SKM-1 treated with dmso at 0.1 percent for 144 hours (cell line): ENCODE data around the gene LMO7.

Source experiments
- DNase-seq: peaks from one replicate; lab custom pipeline; 2025; ENCODE audit not compliant: unreplicated experiment; lab: John Stamatoyannopoulos, UW

LMO7 gene

GRCh38 chr13:75797719-75798118 is 161.6 kb downstream of the LMO7 start:
- no peak for DNase-seq

GRCh38 chr13:75798353-75799255 is 162.5 kb downstream of the LMO7 start:
- DNase-seq: no peak

DNA sequence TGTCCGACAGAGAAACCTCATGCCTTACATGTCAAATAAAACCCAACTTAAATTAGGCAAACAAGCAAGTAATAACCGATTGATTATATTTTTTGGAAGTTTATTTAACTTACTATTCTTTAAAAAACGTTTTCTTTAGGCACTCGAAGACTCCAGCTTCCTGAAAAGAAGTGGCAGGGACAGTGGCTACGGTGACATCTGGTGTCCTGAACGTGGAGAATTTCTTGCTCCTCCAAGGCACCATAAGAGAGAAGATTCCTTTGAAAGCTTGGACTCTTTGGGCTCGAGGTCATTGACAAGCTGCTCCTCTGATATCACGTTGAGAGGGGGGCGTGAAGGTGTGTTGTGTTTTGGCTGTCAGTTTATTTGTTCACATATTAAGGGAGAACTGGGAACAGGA is 164.4 kb downstream of the LMO7 start:
- DNase-seq: no peak

- no peak for DNase-seq
Observed at GRCh38 chr13:75801388-75801945, 165.3 kb downstream of the LMO7 start.

- no peak for DNase-seq
Observed at GRCh38 chr13:75802161-75802560, 166.0 kb downstream of the LMO7 start.

GRCh38 chr13:75803164-75803611 is 167.1 kb downstream of the LMO7 start:
- DNase-seq: no peak

GRCh38 chr13:75804054-75804453 is 167.9 kb downstream of the LMO7 start:
- no peak for DNase-seq

DNA sequence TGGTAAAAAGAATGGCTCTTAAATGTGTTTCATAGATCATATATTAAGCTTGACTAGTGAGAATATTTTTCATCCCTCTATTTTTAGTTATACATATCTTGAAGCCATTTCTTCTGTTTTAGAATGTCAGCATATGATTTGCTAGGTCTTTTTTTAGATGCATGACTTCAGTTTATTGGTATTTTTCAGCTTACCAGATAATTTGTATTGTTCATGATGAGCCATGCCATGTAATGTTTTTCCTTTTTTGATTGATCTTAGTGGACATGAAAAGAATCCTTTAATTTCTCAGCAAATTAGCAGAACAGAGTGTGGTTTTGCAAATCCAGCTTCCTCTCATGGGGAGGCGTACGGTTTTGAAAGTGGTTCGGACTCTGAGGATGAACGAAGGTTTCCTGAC is 168.5 kb downstream of the LMO7 start:
- no peak for DNase-seq

DNA sequence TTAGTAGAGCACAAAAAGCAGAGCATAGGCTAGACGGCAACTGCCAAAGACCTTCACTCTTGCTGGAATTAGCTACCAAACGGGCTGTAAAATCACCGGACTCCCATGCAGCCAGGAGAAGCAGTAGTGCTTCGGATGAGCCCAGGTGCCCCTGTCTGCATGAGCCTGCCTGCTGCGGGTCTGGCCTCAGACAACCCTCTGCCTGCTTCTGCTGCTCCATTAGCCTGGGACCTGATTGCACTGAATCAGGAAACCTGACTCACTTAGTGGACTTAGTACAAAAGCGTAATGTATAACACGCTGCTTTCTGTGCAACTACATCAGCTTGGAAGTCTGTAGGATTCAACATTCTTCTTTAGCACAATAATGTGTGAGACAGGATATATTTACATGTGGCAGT is 170.0 kb downstream of the LMO7 start:
- no peak for DNase-seq

DNA sequence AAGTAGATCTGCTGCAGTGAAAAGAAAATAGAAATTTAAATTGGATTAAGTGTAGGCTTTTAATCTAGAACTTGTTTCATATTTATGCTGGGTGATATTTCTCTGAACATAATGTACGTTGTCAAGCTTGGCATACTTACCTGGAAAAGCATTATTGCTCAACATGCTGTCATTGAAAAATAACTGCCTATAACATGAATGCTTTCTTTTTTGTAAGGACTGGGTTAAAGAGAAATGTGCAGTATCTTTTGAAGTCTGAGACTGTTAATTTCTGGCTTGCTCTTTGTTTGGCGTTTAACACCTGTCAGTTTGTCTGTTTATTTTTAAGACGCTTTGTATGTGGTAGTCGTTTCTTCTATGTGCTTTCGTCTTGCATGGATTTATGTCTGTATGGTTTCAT is 175.2 kb downstream of the LMO7 start:
- no peak for DNase-seq

- DNase-seq: no peak
Observed at GRCh38 chr13:75811841-75812240, 175.7 kb downstream of the LMO7 start.

GRCh38 chr13:75812751-75813181 is 176.6 kb downstream of the LMO7 start:
- DNase-seq: no peak

- DNase-seq: no peak
Observed at GRCh38 chr13:75813323-75813722, 177.2 kb downstream of the LMO7 start.

DNA sequence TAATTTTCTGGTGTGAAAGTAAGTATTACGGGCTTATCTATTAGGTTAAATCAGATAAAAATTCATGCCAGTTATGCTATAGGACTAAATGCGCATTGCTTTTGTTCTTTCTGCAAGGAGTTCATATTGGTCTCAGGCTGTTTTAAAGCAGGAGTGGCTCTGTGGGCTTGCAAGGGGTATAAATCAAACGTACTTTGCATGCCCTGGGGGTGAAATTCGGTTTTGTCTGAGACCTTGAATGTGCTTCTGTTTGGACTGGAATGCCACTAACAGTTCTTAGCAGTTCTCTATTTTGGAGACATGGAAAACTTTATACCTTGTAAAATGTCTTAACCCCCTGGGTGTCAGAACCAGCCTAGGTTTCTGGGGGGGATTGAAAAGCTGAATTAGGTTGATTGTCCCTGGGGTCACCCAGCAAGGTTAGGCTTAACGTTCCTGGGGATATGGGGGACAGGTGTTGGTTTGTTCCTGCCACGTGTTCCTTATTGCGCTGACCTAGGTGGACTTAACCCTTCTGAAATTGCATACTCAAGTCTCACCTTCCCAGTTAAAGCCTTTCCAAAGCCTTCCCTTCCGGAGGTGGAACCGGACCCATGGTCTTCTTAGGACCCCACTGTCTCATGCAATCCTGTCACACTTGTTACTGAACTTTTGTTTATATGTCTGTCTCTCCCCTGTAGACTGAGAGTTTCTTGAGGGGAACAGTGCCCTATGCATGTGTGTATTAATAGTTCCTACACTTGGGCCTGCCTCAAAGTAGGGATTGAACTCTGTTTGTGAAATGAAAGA is 182.2 kb downstream of the LMO7 start:
- no peak for DNase-seq

DNA sequence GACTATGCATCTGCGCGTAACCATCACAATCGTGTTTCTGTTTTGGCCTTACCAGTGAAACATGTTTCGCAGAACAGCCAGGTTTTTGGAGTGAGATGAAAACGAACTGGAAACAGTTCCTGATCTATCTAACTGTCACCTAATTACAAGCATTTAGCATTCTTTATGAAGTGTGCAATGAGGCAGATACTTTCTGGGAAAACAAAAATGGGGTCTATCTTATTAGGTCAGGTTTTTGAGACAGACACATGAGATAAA is 182.8 kb downstream of the LMO7 start:
- DNase-seq: no peak

DNA sequence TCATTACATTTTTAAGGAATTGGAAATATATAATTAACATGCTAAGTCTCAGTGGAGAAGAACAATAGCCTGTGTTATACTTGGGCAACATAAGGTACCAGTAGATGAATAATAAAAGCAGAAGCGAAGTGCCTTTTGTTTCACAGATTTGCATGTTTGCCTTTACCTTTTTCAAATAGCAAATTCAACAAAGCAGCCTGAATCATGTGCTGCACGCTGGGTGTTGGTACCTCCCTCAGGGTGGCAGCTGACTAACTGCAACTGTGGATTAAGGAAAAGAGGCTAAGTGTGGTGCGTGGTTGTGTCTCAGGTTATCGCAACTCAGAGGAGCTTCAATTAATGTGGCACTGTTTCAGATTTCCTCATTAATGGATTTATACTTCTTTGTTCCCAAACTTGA is 189.0 kb downstream of the LMO7 start:
- DNase-seq: no peak

GRCh38 chr13:75825594-75825993 is 189.5 kb downstream of the LMO7 start:
- no peak for DNase-seq

DNA sequence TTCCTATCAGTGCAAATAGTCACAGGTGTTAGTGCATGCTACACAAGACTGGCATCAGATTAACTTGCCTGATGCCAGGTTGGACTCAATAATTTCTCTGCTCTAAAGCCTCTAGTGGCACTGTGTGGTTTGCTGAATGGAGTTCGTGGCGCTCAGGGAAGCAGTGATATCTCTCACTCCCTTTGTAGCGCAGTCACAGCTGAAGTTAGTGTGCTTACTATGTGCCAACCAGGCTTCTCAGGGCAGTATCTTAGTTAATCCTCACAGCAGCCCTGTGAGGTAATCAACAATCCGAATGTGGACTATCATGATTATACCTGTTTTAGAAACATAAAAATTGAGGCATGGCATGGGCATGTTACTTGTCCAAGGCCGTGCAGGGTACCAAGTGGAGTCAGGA is 190.3 kb downstream of the LMO7 start:
- DNase-seq: no peak

DNA sequence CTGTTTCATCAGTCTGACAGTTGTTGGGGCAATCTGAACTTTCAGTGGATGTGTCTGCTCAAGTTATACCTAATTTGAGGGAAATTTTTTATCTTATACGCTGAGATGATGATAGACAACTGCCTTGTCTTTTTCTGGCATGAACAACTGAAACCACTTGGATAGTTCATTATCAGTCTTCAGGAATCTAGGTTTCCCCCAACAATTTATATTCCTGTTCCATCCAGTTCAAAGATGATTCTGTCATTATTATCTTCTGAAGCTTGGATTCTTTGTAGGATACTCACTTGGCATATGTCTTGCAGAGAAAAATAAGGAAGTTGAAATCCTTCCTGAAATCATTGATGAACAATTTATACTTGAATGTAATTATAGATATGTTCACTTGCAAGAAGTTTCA is 193.7 kb downstream of the LMO7 start:
- no peak for DNase-seq

- no peak for DNase-seq
Observed at GRCh38 chr13:75830842-75831241, 194.7 kb downstream of the LMO7 start.

- no peak for DNase-seq
Observed at GRCh38 chr13:75831389-75831788, 195.3 kb downstream of the LMO7 start.

- no peak for DNase-seq
Observed at GRCh38 chr13:75832812-75833211, 196.7 kb downstream of the LMO7 start.
